ENCODE measurements around the gene GNGT2. TPM values are rescaled to one million over a fixed set of nuclear protein-coding genes. Genes with fewer than 3 reads are reported as not detected.
A peak's percentile ranks its signal among the peaks of the same experiment; 100 is the strongest.

GNGT2 gene
- total RNA-seq, 1 donor from 2014 or later, result 0.58 TPM

- DNase-seq (ENCODE audit: low read depth), result no peak
- peaks cover 69% of the 10 kb centered on the region for H3K27me3 ChIP-seq (ENCODE audit: control insufficient read depth, insufficient read depth, low read length)
- TF ChIP-seq CTCF (IDR thresholded peaks at IDR 0.05; ENCODE audit: insufficient read depth, low read length, poor library complexity, severe bottlenecking), result peak; percentile 81
- H3K36me3 ChIP-seq (ENCODE audit: control insufficient read depth, insufficient read depth, low read length), result no peaks in the 10 kb centered on the region
- H3K4me3 ChIP-seq (ENCODE audit: low read depth, low read length), result no peak overlapping the region
These were observed 17.3 kb upstream of the GNGT2 start for GRCh38 chr17:49227436-49228261.

- no peak overlapping the region for H3K4me3 ChIP-seq (ENCODE audit: low read depth, low read length)
- H3K36me3 ChIP-seq (ENCODE audit: control insufficient read depth, insufficient read depth, low read length), result no peaks in the 10 kb centered on the region
- no peak for TF ChIP-seq CTCF (IDR thresholded peaks at IDR 0.05; ENCODE audit: insufficient read depth, low read length, poor library complexity, severe bottlenecking)
- no peak for DNase-seq (ENCODE audit: low read depth)
- peaks cover 76% of the 10 kb centered on the region for H3K27me3 ChIP-seq (ENCODE audit: control insufficient read depth, insufficient read depth, low read length)
These were observed 16.5 kb upstream of the GNGT2 start for GRCh38 chr17:49226771-49227435.

GRCh38 chr17:49225554-49226236 is 15.3 kb upstream of the GNGT2 start:
- H3K36me3 ChIP-seq (ENCODE audit: control insufficient read depth, insufficient read depth, low read length), result no peaks in the 10 kb centered on the region
- DNase-seq (ENCODE audit: low read depth), result no peak
- peaks cover 65% of the 10 kb centered on the region for H3K27me3 ChIP-seq (ENCODE audit: control insufficient read depth, insufficient read depth, low read length)
- no peak for TF ChIP-seq CTCF (IDR thresholded peaks at IDR 0.05; ENCODE audit: insufficient read depth, low read length, poor library complexity, severe bottlenecking)
- no peak overlapping the region for H3K4me3 ChIP-seq (ENCODE audit: low read depth, low read length)

- Histone ChIP-seq H3K36me3 (ENCODE audit: control insufficient read depth, insufficient read depth, low read length) (no peaks in the 10 kb centered on the region), H3K27me3 (ENCODE audit: control insufficient read depth, insufficient read depth, low read length) (peaks cover 62% of the 10 kb centered on the region), H3K4me3 (ENCODE audit: low read depth, low read length) (no peak overlapping the region)
- no peak for DNase-seq (ENCODE audit: low read depth)
- no peak for TF ChIP-seq CTCF (IDR thresholded peaks at IDR 0.05; ENCODE audit: insufficient read depth, low read length, poor library complexity, severe bottlenecking)
These were observed 14.6 kb upstream of the GNGT2 start for GRCh38 chr17:49224997-49225337.

GRCh38 chr17:49224198-49224996 is 14.0 kb upstream of the GNGT2 start:
- Histone ChIP-seq H3K4me3 (ENCODE audit: low read depth, low read length) (no peak overlapping the region), H3K27me3 (ENCODE audit: control insufficient read depth, insufficient read depth, low read length) (peaks cover 62% of the 10 kb centered on the region), H3K36me3 (ENCODE audit: control insufficient read depth, insufficient read depth, low read length) (no peaks in the 10 kb centered on the region)
- DNase-seq (ENCODE audit: low read depth), result no peak
- no peak for TF ChIP-seq CTCF (IDR thresholded peaks at IDR 0.05; ENCODE audit: insufficient read depth, low read length, poor library complexity, severe bottlenecking)
